IPS DF 6.9 (cell line): Measurements from ENCODE around the gene MOG.

Source experiments
- DNase-seq: peaks from one replicate; pipeline ENCODE4 v3.0.0-alpha.2; 2013; ENCODE audit warnings: low read depth, low spot score
- H3K27ac ChIP-seq: one replicate; pipeline ENCODE4 v1.5.1; 2013; ENCODE audit warnings: low read length, control low read depth
- H3K27me3 ChIP-seq: 2 replicates; pipeline ENCODE4 v1.6.1; 2013; ENCODE audit warnings: mild to moderate bottlenecking, low read length; ENCODE audit not compliant: control insufficient read depth, insufficient read depth
- H3K36me3 ChIP-seq: 2 replicates; pipeline ENCODE4 v1.6.1; 2013; ENCODE audit warnings: low read length; ENCODE audit not compliant: control insufficient read depth, insufficient read depth
- H3K4me1 ChIP-seq: 2 replicates; pipeline ENCODE4 v1.6.1; 2013; ENCODE audit warnings: low read length; ENCODE audit not compliant: control insufficient read depth, insufficient read depth
- H3K4me3 ChIP-seq: 2 replicates; pipeline ENCODE4 v1.5.1; 2013; ENCODE audit warnings: mild to moderate bottlenecking, low read length
- H3K9me3 ChIP-seq: 2 replicates; pipeline ENCODE4 v1.6.1; 2013; ENCODE audit warnings: low read length, inconsistent platforms; ENCODE audit not compliant: control insufficient read depth, insufficient read depth
- WGBS: extraction: QIAGEN DNeasy Blood & Tissue Kit; methylation state at CpG from one replicate; pipeline ENCODE4 v1.1.7; 2013; ENCODE audit warnings: mixed read lengths, missing lambda C conversion rate; ENCODE audit not compliant: insufficient read length, insufficient coverage; 5-methylcytosine and 5-hydroxymethylcytosine counted together

The MOG gene

DNA sequence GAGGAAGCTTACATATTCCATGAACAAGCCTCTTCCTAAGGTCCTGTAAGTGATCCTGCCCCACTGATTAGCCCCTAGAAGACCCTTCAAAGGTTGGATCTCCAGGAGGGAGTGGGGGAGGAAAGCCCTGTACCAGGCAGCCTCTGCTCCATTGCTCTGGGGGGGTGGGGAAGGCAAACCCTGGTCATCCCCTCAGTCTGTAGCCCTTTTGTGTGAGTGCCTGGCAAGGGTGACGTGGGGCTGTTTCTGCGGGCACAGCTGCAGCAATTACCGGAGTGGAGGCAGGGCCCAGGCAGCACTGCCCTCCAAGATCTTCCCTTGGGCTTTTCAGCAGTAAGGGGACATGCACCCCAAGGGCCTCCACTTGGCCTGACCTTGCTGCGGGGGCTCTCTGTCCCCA is at the start of gene MOG:
Gene MOG, plus strand, starts transcription at position 295 of the 400 bp plus-strand sequence. CDS start 118 bp downstream, outside the sequence.
- no peaks in the 10 kb centered on the region for H3K36me3 ChIP-seq
- whole genome bisulfite sequencing, result no CpG with 5 or more reads among the region's 4 CpGs
- DNase-seq, result no peak
- H3K9me3 ChIP-seq, result no peaks in the 10 kb centered on the region
- no peak within 1 kb of the TSS for H3K4me3 ChIP-seq
- H3K4me1 ChIP-seq, result peaks cover 7% of the 10 kb centered on the region
- H3K27ac ChIP-seq, result no peak within 1 kb of the TSS
- H3K27me3 ChIP-seq, result no peaks in the 10 kb centered on the region

DNA sequence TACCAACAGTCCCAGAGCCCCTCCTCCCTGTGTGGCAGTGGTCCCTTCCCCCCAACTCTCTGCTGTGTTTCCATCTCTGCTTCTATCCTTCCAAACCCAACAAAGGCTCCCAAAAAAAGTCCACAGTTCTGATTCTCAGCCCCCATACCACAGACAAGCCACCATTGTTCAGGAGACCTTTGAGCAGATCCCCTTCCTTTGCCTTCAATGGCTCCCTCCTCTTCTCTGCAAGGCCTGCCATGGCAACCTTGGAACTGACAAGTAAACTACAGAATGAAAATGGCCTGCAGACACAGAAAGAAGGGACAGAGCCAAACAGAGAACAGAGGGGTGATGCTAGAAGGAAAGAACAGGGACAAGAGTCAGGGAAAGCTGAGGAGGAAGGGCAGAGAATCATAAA is 48.8 kb upstream of the MOG start:
- no peak for DNase-seq
- no peaks in the 10 kb centered on the region for H3K4me1 ChIP-seq
- H3K27ac ChIP-seq, result no peak overlapping the region
- no peak overlapping the region for H3K4me3 ChIP-seq
- H3K27me3 ChIP-seq, result no peaks in the 10 kb centered on the region
- H3K36me3 ChIP-seq, result peaks cover 69% of the 10 kb centered on the region
- H3K9me3 ChIP-seq, result no peaks in the 10 kb centered on the region

DNA sequence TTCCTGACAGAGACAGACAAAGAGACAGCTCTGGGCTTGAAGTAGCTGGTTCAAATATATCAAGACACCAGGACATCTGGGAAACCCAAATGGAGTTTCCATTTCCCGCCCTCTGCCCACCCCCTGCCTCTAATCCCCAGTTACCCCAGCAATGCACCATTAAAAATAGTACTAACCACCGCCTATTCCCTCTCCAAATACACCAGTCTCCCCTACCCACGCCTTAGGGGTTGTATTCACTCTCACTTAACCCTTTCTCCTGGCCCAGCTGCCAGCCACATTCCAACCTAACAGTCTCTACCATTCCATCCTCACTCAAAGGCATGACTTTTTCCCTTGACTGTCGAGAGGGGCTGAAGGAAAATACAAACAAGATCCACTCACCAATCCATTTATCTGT is 46.4 kb upstream of the MOG start:
- WGBS, result no CpG with 5 or more reads among the region's 4 CpGs
- Histone ChIP-seq H3K4me3 (no peak overlapping the region), H3K9me3 (no peaks in the 10 kb centered on the region), H3K27me3 (no peaks in the 10 kb centered on the region), H3K36me3 (peaks cover 61% of the 10 kb centered on the region), H3K4me1 (no peaks in the 10 kb centered on the region), H3K27ac (no peak overlapping the region)
- DNase-seq, result no peak

DNA sequence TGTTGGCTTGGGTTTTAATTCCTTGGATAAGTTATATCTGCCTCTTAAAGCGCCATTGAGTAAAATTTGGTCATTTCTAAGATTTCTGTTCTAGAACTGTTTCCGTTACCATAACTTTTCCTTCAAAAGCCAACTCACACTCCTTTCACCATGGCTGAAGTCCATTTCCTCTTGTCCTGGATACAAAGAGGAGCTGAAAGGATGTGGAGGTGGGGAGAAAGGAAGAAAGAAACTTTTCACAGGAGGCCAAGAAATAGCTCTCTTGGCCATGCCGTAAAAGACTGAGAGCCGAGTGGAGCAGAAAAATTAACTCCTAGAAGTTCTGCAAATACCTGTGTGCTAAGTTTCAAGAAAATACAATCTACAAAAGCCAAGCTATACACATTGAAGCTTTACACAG is 45.5 kb upstream of the MOG start:
- Histone ChIP-seq H3K9me3 (no peaks in the 10 kb centered on the region), H3K27ac (no peak overlapping the region), H3K4me1 (no peaks in the 10 kb centered on the region), H3K4me3 (no peak overlapping the region), H3K36me3 (peaks cover 53% of the 10 kb centered on the region), H3K27me3 (no peaks in the 10 kb centered on the region)
- no peak for DNase-seq
- WGBS, result no CpG with 5 or more reads among the region's 4 CpGs

DNA sequence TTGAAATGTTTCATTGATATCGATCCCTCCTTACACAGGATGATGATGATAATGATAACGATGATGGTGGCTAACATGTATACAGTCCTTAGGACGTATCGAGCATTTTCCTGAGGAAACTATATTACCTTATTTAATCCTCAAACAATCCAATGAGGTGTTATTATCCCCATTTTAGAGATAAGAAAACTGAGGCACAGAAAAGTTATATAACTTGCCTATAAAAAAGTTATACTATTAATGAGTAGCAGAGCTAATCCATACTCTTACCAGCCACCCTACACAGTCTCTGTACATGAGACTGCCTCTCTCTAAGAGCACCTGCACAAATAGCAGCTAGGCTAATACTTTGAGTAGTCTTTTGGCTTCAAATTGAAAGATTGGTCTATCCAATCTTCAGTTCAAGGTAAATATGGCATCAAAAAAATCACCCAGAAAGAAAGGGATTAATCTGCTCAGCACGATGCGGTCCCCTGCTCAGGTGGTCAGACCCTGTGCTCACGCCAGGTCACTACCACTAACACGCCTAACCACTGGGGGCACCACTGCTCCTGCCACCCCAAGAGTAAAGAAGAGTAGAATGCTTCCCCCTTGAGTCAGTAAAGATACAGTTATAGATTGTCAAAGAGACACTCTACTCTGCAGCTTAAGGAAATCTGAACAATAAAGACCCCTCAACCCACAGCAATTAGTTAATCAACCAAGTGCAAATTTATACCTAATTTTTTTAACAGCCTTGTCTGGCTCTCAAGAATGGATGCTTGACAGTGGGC is 38.9 kb upstream of the MOG start:
- H3K4me1 ChIP-seq, result 0 out of 2 replicates have a peak, but pooled peaks cover 2% of the 10 kb centered on the region
- no peak overlapping the region for H3K27ac ChIP-seq
- H3K36me3 ChIP-seq, result peaks cover 30% of the 10 kb centered on the region
- no peaks in the 10 kb centered on the region for H3K27me3 ChIP-seq
- WGBS, result no CpG with 5 or more reads among the region's 8 CpGs
- H3K9me3 ChIP-seq, result no peaks in the 10 kb centered on the region
- H3K4me3 ChIP-seq, result no peak overlapping the region
- no peak for DNase-seq

DNA sequence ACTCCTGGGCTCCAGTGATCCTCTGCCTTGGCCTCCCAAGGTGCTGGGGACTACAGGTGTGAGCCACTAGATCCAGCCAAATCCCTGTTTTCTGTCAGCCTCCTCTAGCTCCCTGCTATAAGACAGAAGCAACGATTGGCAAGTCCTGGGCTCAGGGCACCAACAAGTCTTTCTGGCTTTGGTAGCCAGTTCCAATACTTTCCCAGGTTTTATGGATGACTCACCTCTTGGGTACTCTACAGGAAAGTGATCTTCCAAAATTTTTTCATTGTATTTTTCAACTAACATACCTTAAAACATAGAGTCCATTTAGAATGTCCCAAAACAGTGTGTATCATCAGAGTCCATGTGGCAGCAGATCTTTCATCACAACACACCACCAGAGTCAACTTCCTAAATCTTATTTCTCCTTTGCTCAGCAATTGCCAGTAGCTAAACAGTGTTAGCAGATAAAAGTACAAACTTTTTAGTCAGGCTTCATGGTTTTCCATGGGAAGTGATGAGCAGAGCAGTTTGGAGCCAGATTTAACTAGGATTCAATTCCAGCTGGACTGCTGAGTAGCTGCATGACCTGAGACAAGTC is 37.2 kb upstream of the MOG start:
- Histone ChIP-seq H3K4me3 (no peak overlapping the region), H3K9me3 (no peaks in the 10 kb centered on the region), H3K27ac (no peak overlapping the region), H3K36me3 (peaks cover 27% of the 10 kb centered on the region), H3K27me3 (no peaks in the 10 kb centered on the region), H3K4me1 (peaks cover 8% of the 10 kb centered on the region)
- WGBS, result no CpG with 5 or more reads among the region's 1 CpG
- DNase-seq, result no peak

DNA sequence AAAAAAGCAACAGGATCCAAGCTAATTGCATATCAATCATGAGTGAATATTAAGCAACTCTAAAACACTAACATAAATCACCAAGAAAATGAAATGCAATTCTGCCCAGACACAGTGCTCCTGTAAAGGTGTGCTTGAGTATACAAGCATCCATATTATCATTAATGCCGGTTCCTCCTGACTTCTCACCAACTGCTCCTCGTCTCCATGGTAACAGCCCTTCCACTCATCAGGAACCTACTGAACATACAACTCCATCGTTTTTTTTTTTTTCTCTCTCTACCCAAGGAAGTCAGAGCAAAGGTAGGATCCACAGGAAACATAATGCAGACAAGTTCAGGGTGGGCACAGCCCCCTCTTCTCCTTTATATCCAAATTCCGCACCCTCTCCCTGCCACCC is 36.3 kb upstream of the MOG start:
- no CpG with 5 or more reads among the region's 4 CpGs for WGBS
- H3K36me3 ChIP-seq, result peaks cover 27% of the 10 kb centered on the region

DNA sequence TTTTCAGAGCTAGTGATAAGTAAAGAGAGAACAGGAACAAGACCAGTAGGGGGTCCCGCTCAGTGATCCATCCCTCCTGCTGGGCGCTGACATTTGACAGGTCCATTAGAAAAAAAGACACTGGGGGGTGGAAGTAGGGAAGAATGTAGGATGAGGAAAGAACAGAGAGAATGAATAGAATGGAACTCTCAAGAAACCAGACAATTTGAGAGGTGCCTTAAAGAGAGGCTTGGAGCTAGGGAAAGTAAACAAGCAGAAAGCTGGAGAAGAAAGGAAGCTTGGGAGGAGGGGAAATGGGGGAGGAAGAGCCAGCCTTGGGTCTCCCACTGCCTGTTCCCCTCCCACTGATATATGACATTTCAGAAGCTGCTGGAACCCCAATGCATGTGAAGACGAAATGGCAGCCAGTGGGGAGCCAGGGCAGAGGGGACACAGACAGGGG is 32.4 kb upstream of the MOG start:
- no peak overlapping the region for H3K4me3 ChIP-seq
- no CpG with 5 or more reads among the region's 3 CpGs for WGBS
- no peak for DNase-seq
- no peaks in the 10 kb centered on the region for H3K9me3 ChIP-seq
- H3K27me3 ChIP-seq, result no peaks in the 10 kb centered on the region
- peak overlapping the region; percentile 7 for H3K27ac ChIP-seq
- peaks cover 15% of the 10 kb centered on the region for H3K4me1 ChIP-seq
- H3K36me3 ChIP-seq, result peaks cover 23% of the 10 kb centered on the region

More for the DNA sequence above, 36.3 kb upstream of the MOG start:
- Histone ChIP-seq H3K4me1 (peaks cover 13% of the 10 kb centered on the region), H3K9me3 (no peaks in the 10 kb centered on the region), H3K27me3 (no peaks in the 10 kb centered on the region), H3K27ac (no peak overlapping the region), H3K4me3 (no peak overlapping the region)
- no peak for DNase-seq

DNA sequence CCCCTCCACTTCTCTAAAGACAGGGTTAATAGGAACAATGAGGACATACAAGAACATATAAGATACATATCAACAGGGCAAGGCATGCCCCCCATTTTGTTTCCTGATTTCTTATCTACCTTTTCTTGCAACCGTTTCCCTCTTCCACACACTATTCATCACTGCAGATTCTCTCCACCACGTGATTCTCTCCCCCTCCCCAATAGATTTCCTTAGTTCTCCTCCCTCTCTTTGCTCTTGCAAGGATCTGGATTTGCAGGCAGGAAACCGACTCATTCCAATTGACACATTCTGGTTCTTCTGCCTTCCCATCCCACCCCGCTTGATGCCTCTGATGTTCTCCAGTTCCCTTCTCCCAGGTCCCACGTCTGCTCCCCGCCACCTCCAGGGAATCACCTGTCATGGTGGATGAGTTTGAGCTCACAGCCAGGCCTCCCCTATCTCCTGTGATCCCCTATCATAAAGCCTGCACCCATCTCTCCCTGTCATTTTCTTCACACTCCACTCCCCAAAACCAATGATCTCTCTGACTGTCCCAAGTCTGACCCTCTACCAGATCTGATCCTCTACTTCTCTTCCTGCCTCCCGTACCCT is 31.5 kb upstream of the MOG start:
- H3K4me3 ChIP-seq, result no peak overlapping the region
- no peaks in the 10 kb centered on the region for H3K9me3 ChIP-seq
- H3K36me3 ChIP-seq, result peaks cover 17% of the 10 kb centered on the region; the same call in 1 of the 2 replicates
- H3K27ac ChIP-seq, result peak overlapping the region; percentile 7
- 100% methylated on average over 1 of the region's 7 CpGs for WGBS
- H3K27me3 ChIP-seq, result no peaks in the 10 kb centered on the region
- DNase-seq, result no peak
- H3K4me1 ChIP-seq, result peaks cover 17% of the 10 kb centered on the region

DNA sequence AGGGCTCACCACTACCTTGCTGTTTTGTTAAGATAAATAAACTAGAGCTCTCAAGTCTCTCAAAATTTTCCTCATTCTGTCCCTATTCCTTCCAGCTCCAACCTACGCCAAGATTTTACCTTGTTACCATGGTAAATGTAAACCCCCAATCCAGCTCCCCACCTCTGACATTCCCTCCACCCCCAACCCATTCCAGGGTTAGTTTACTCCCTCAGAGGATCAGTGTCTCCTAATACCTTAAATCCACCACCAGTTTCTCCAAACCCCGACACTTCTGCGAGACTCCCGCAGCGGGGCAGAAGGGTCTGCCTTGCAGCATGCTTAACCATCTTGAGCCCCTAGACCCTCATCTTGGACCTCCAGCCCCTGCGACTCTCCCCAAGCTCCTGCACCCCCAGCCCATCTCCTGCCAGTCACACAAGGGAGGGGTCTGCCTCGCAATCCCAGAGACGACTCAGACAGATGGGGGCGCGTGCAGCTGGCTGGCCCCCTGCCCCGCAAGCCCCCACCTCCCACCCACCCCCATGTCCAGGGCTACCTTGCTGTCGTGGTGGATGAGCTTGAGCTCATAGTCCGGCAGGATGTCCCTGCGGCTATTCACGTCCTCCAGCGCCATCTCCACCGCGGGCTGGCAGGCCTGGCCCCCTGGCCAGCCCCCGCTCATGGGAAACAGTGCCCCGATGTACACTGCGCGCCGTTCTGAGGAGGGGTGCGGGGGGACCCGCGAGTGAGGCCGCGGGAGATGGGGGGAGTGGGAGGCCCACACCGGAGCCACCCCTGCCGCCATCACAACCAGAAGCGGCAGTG is 29.7 kb upstream of the MOG start:
- no peaks in the 10 kb centered on the region for H3K27me3 ChIP-seq
- H3K36me3 ChIP-seq, result peaks cover 9% of the 10 kb centered on the region; the same call in 1 of the 2 replicates
- H3K4me1 ChIP-seq, result peaks cover 15% of the 10 kb centered on the region
- no CpG with 5 or more reads among the region's 31 CpGs for WGBS
- H3K9me3 ChIP-seq, result no peaks in the 10 kb centered on the region
- no peak overlapping the region for H3K27ac ChIP-seq
- no peak for DNase-seq
- peak overlapping the region; percentile 67 for H3K4me3 ChIP-seq
